Kidney (tissue), 14 donors: ENCODE measurements around the gene RPL21. TPM values are rescaled to one million over a fixed set of nuclear protein-coding genes. Genes with fewer than 3 reads are reported as not detected.

Experiments used
- DNase-seq, 5 donors: peaks; one replicate each; pipeline ENCODE4 v3.0.0-alpha.2; 2013 to 2020
- FAIRE-seq: peaks from 2 replicates; lab custom pipeline; 2012; peaks lifted over from hg19 to GRCh38; lab: Jason Lieb, UNC
- H3K27ac ChIP-seq, 2 donors: one replicate each; pipeline ENCODE4 v1.7.0; 2013; ENCODE audit warnings: low read depth in 2 of 2, low read length in 2 of 2, inconsistent platforms in 1 of 2
- H3K27me3 ChIP-seq: one replicate; pipeline ENCODE4 v1.7.1; 2013; ENCODE audit warnings: low read length, inconsistent platforms; ENCODE audit not compliant: control insufficient read depth, insufficient read depth
- H3K36me3 ChIP-seq, 3 donors: one replicate each; pipeline versions ENCODE4 v1.7.0 to v1.7.1; 2013; ENCODE audit warnings: low read length in 3 of 3, control low read depth in 1 of 3, inconsistent platforms in 1 of 3; ENCODE audit not compliant: insufficient read depth in 3 of 3, control insufficient read depth in 2 of 3
- H3K4me1 ChIP-seq, 3 donors: one replicate each; pipeline versions ENCODE4 v1.7.0 to v1.7.1; 2013; ENCODE audit warnings: low read length in 3 of 3, inconsistent platforms in 1 of 3, low read depth in 1 of 3; ENCODE audit not compliant: control insufficient read depth in 2 of 3, insufficient read depth in 2 of 3
- H3K4me3 ChIP-seq, 3 donors: one replicate each; pipeline versions ENCODE4 v1.7.0 to v1.8.1; 2013; ENCODE audit warnings: low read length in 3 of 3, control low read depth in 1 of 3, inconsistent platforms in 1 of 3
- H3K9ac ChIP-seq, 3 donors: one replicate each; pipeline versions ENCODE4 v1.7.0 to v1.7.1; 2013; ENCODE audit warnings: low read length in 3 of 3, control low read depth in 1 of 3, inconsistent platforms in 1 of 3
- H3K9me3 ChIP-seq, 3 donors: one replicate each; pipeline versions ENCODE4 v1.7.0 to v1.7.1; 2013; ENCODE audit warnings: low read length in 3 of 3, control low read depth in 1 of 3, inconsistent platforms in 1 of 3; ENCODE audit not compliant: control insufficient read depth in 2 of 3, insufficient read depth in 1 of 3
- intact Hi-C: fragments of 100-400 bp; cut with DNase I; formaldehyde crosslinking; loops from one replicate; pipeline ENCODE4 v1.11.1; 2022
- polyA plus RNA-seq: library from polyadenylated mRNA; stranded (reverse); fragments of 350-450 nt; fragmentation: Illumina TruSeq; extraction: RNeasy Lipid Tissue Mini Kit (QIAGEN cat#74804); gene quantifications from one replicate; pipeline ENCODE4 v1.2.3, GENCODE V29; 2014; ENCODE audit warnings: low read depth, low replicate concordance; ENCODE audit not compliant: insufficient read depth
- total RNA-seq: library from RNA; stranded (reverse); fragmentation: NEBNext Ultra II Directional; extraction: Animal tissue kit (Norgen Biotek cat#: 25700); gene quantifications from one replicate; pipeline ENCODE4 v1.2.1, GENCODE V29; 2021
- TF ChIP-seq, protein P1 (sequence below): IDR thresholded peaks from 3 replicates; pipeline ENCODE4 v1.5.1; 2012; ENCODE audit warnings: mild to moderate bottlenecking, moderate library complexity, borderline replicate concordance; ENCODE audit not compliant: insufficient read depth; ENCODE audit errors: extremely low read depth
- donor health status: control.
- donor health status: control.
- donor health status: control.
- donor health status: control.
- donor health status: control.
- donor health status: DM: yes; HTN: yes; CAD: no.
- donor health status: Normal renal cell carcinoma (clear cell type).

Gene RPL21
- total and polyA plus RNA-seq, 2 donors from 2014 or later, result 864 to 2,520 TPM

GRCh38 chr13:27280841-27281240, 29.5 kb downstream of the RPL21 start:
- H3K36me3 ChIP-seq, result no peaks in the 10 kb centered on the region
- FAIRE-seq, result no peak
- H3K27ac ChIP-seq, result no peak overlapping the region
- TF ChIP-seq, protein P1, sequence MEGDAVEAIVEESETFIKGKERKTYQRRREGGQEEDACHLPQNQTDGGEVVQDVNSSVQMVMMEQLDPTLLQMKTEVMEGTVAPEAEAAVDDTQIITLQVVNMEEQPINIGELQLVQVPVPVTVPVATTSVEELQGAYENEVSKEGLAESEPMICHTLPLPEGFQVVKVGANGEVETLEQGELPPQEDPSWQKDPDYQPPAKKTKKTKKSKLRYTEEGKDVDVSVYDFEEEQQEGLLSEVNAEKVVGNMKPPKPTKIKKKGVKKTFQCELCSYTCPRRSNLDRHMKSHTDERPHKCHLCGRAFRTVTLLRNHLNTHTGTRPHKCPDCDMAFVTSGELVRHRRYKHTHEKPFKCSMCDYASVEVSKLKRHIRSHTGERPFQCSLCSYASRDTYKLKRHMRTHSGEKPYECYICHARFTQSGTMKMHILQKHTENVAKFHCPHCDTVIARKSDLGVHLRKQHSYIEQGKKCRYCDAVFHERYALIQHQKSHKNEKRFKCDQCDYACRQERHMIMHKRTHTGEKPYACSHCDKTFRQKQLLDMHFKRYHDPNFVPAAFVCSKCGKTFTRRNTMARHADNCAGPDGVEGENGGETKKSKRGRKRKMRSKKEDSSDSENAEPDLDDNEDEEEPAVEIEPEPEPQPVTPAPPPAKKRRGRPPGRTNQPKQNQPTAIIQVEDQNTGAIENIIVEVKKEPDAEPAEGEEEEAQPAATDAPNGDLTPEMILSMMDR, result no peak
- H3K27me3 ChIP-seq, result no peaks in the 10 kb centered on the region
- H3K9ac ChIP-seq, result no peak overlapping the region
- intact Hi-C loops, result no loop called here
- H3K4me1 ChIP-seq, result no peaks in the 10 kb centered on the region
- no peak for DNase-seq
- no peak overlapping the region for H3K4me3 ChIP-seq
- no peaks in the 10 kb centered on the region for H3K9me3 ChIP-seq

GRCh38 chr13:27281420-27281819, 30.1 kb downstream of the RPL21 start:
- intact Hi-C loops, result no loop called here
- no peaks in the 10 kb centered on the region for H3K36me3 ChIP-seq
- DNase-seq (no peak), FAIRE-seq (no peak)
- H3K9me3 ChIP-seq, result no peaks in the 10 kb centered on the region
- H3K27me3 ChIP-seq, result no peaks in the 10 kb centered on the region
- no peak overlapping the region for H3K27ac ChIP-seq
- no peak overlapping the region for H3K4me3 ChIP-seq
- no peak overlapping the region for H3K9ac ChIP-seq
- H3K4me1 ChIP-seq, result no peaks in the 10 kb centered on the region
- TF ChIP-seq, protein P1, result no peak

DNA sequence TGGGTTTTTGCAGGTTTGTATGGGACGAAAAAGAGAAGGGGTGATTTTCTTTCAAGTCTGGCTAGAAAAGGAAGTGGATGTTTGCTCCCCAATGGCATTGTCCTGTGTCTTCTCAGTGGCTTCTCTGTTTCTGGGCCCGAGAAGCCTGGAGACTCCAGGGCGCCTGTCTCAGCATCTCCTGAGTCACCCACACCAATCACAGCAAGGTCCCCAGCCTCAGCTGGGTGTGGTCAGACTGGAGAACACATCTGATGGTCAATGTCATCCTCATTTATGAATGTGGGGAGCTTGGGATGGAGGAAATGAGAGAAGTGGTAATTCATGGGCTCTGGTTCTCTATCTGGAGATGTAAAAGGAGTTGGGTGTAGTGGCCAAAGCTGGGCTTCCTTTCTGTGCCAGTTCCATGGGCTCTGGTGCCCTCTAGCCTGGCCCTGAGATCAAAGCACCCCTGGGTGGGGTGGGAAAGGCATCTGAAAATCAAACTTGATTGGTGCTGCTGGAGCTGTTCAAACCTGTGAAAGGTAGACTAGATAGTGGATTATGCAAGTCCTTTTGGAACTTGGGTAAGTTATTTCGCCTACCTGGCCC, 32.6 kb downstream of the RPL21 start:
- H3K27ac ChIP-seq, result no peak overlapping the region
- TF ChIP-seq, protein P1, result peak; percentile 48
- intact Hi-C loops, result no loop called here
- FAIRE-seq (no peak), DNase-seq (no peak)
- H3K9me3 ChIP-seq, result no peaks in the 10 kb centered on the region
- H3K4me1 ChIP-seq, result no peaks in the 10 kb centered on the region
- H3K9ac ChIP-seq, result no peak overlapping the region
- H3K4me3 ChIP-seq, result no peak overlapping the region
- no peaks in the 10 kb centered on the region for H3K27me3 ChIP-seq
- H3K36me3 ChIP-seq, result no peaks in the 10 kb centered on the region

DNA sequence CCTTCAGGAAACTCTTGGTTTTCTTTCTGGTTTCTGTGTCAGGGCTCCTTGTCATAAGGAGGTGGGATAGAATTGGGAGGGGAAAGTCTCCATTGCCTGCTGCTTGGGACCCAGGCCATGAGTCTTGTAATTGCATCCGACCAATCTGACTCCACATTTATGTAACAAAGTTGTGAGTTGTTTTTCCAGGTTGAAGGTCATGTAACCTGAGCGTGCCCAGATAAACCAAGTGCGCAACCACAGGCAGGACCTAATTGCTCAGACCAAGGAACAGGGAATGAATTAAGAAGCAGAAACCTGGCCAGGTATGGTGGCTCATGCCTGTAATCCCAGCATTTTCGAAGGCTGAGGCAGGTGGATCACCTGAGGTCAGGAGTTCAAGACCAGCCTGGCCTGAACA, 37.0 kb downstream of the RPL21 start:
- H3K9me3 ChIP-seq, result no peaks in the 10 kb centered on the region
- intact Hi-C loops, result no loop called here

More for the DNA sequence above, 37.0 kb downstream of the RPL21 start:
- Histone ChIP-seq H3K4me3 (no peak overlapping the region), H3K27me3 (no peaks in the 10 kb centered on the region), H3K36me3 (no peaks in the 10 kb centered on the region), H3K9ac (no peak overlapping the region), H3K4me1 (no peaks in the 10 kb centered on the region), H3K27ac (no peak overlapping the region)
- TF ChIP-seq, protein P1, result no peak
- no peak for FAIRE-seq
- peak in 4 of 5 donors; percentile 47 to 66 (median 54) for DNase-seq
